Esophagus muscularis mucosa (tissue), 4 donors: ENCODE results near the gene TAF10. TPM values are rescaled to one million over a fixed set of nuclear protein-coding genes. Genes with fewer than 3 reads are reported as not detected.

Experiments
- DNase-seq: peaks from one replicate; pipeline ENCODE4 v3.0.0-alpha.2; 2017; ENCODE audit errors: extremely low spot score
- H3K27ac ChIP-seq, 4 donors: fragments of 200-600 bp; sonication (generic); replicated peaks in 1 of 4; 1 replicate in 3 of 4; 2 replicates in 1 of 4; pipeline ENCODE4 v1.5.1; 2016 to 2019; ENCODE audit warnings: mild to moderate bottlenecking in 1 of 4
- H3K27me3 ChIP-seq, 4 donors: fragments of 200-600 bp; sonication (generic); one replicate each; pipeline versions ENCODE4 v1.5.1 to v1.6.0; 2016 to 2019
- H3K36me3 ChIP-seq, 4 donors: fragments of 200-600 bp; sonication (generic); one replicate each; pipeline ENCODE4 v1.5.1; 2016 to 2019
- H3K4me1 ChIP-seq, 4 donors: fragments of 200-600 bp; sonication (generic); one replicate each; pipeline ENCODE4 v1.5.1; 2016 to 2019
- H3K4me3 ChIP-seq, 4 donors: fragments of 200-600 bp; sonication (generic); 1 replicate in 2 of 4; 2 replicates in 2 of 4; pipeline ENCODE4 v1.5.1; 2016 to 2019; ENCODE audit warnings: mild to moderate bottlenecking in 4 of 4, moderate library complexity in 1 of 4
- H3K9me3 ChIP-seq, 4 donors: fragments of 200-600 bp; sonication (generic); 1 replicate in 3 of 4; 2 replicates in 1 of 4; pipeline ENCODE4 v1.5.1; 2016 to 2019
- CTCF ChIP-seq, 3 experiments: fragments of 200-600 bp in 2 of 3; fragments of 450-650 bp in 1 of 3; sonication (generic) in 2 of 3; IDR thresholded peaks; one replicate each; pipeline ENCODE4 v1.5.1; 2017 to 2019; ENCODE audit warnings: antibody characterized with exemption in 3 of 3, mild to moderate bottlenecking in 2 of 3, moderate library complexity in 1 of 3
- EP300 ChIP-seq: sonication (generic); formaldehyde crosslinking; IDR thresholded peaks from one replicate; pipeline ENCODE4 v1.6.1; 2017; ENCODE audit warnings: antibody characterized with exemption
- POLR2A ChIP-seq: fragments of 450-650 bp; IDR thresholded peaks from one replicate; pipeline ENCODE4 v1.6.1; 2017; ENCODE audit warnings: antibody characterized with exemption, moderate library complexity, mild to moderate bottlenecking, low read depth
- POLR2AphosphoS5 ChIP-seq, 2 donors: sonication (generic); formaldehyde crosslinking; IDR thresholded peaks; one replicate each; pipeline ENCODE4 v1.6.1; 2017; ENCODE audit warnings: antibody characterized with exemption in 2 of 2
- WGBS: methylation state at CpG from one replicate; pipeline ENCODE4 v1.1.5; 2018; 5-methylcytosine and 5-hydroxymethylcytosine counted together
- intact Hi-C: fragments of 100-400 bp; cut with DNase I; formaldehyde crosslinking; loops from one replicate; pipeline ENCODE4 v1.15.1; 2023
- total RNA-seq, 4 donors: library from RNA; depleted of rRNA; stranded (reverse); fragments of >200 nt; gene quantifications; one replicate each; pipeline versions ENCODE4 v1.1.0 to v1.2.1, GENCODE V29; 2016

TAF10 gene
- total RNA-seq, 4 donors from 2014 or later, result 24.2 to 51.1 (median 43.4) TPM

GRCh38 chr11:6625832-6626420, 13.9 kb upstream of the TAF10 start:
- 92% methylated on average over 13 of the region's 17 CpGs for WGBS
- Histone ChIP-seq H3K4me3 (no peak overlapping the region), H3K4me1 (peaks cover 0 to 4% (median 0%) of the 10 kb centered on the region in 4 donors), H3K27ac (no peak overlapping the region), H3K36me3 (peaks cover 11 to 83% (median 73%) of the 10 kb centered on the region in 4 donors), H3K27me3 (no peaks in the 10 kb centered on the region), H3K9me3 (no peaks in the 10 kb centered on the region)
- TF ChIP-seq CTCF (IDR thresholded peaks at IDR 0.05), result no peak
- no peak for TF ChIP-seq EP300
- no peak for TF ChIP-seq POLR2A
- no peak for TF ChIP-seq POLR2AphosphoS5 (IDR thresholded peaks at IDR 0.05)
- intact Hi-C loops, result no loop called here
- no peak for DNase-seq

- intact Hi-C loops, result no loop called here
- Histone ChIP-seq H3K36me3 (peaks cover 10 to 77% (median 68%) of the 10 kb centered on the region in 4 donors), H3K27ac (no peak overlapping the region), H3K27me3 (no peaks in the 10 kb centered on the region), H3K9me3 (no peaks in the 10 kb centered on the region), H3K4me1 (peaks cover 0 to 4% (median 0%) of the 10 kb centered on the region in 4 donors), H3K4me3 (no peak overlapping the region)
- DNase-seq, result no peak
- TF ChIP-seq CTCF (IDR thresholded peaks at IDR 0.05) (no peak), POLR2A (no peak), POLR2AphosphoS5 (IDR thresholded peaks at IDR 0.05) (no peak), EP300 (no peak)
- 85% methylated on average over 4 of the region's 12 CpGs for WGBS
Observed at GRCh38 chr11:6625156-6625831, 13.3 kb upstream of the TAF10 start.

- peaks cover 0 to 61% (median 55%) of the 10 kb centered on the region in 4 donors for H3K36me3 ChIP-seq
- no peaks in the 10 kb centered on the region for H3K27me3 ChIP-seq
- H3K27ac ChIP-seq, result no peak overlapping the region
- intact Hi-C loops, result no loop called here
- peaks cover 6 to 14% (median 9%) of the 10 kb centered on the region in 4 donors for H3K4me1 ChIP-seq
- TF ChIP-seq CTCF (IDR thresholded peaks at IDR 0.05), result no peak
- no peak for TF ChIP-seq POLR2AphosphoS5 (IDR thresholded peaks at IDR 0.05)
- TF ChIP-seq POLR2A, result no peak
- TF ChIP-seq EP300, result no peak
- WGBS, result 84% methylated on average over 19 of the region's 31 CpGs
- no peak overlapping the region for H3K4me3 ChIP-seq
- H3K9me3 ChIP-seq, result no peaks in the 10 kb centered on the region
- no peak for DNase-seq
Observed at GRCh38 chr11:6623391-6624363, 11.7 kb upstream of the TAF10 start.

GRCh38 chr11:6622261-6623171, 10.5 kb upstream of the TAF10 start:
- DNase-seq, result no peak

More at GRCh38 chr11:6622261-6623171, 10.5 kb upstream of the TAF10 start:
- 88% methylated on average over 18 of the region's 24 CpGs for WGBS
- Histone ChIP-seq H3K4me1 (peaks cover 16 to 26% (median 19%) of the 10 kb centered on the region in 4 donors), H3K9me3 (no peaks in the 10 kb centered on the region), H3K27me3 (no peaks in the 10 kb centered on the region), H3K36me3 (peaks cover 0 to 55% (median 46%) of the 10 kb centered on the region in 4 donors), H3K27ac (no peak overlapping the region), H3K4me3 (no peak overlapping the region)
- intact Hi-C loops, result no loop called here
- no peak for TF ChIP-seq POLR2AphosphoS5 (IDR thresholded peaks at IDR 0.05)
- TF ChIP-seq EP300, result no peak
- no peak for TF ChIP-seq POLR2A
- no peak for TF ChIP-seq CTCF (IDR thresholded peaks at IDR 0.05)
